ENCODE data around the gene FSTL1.

DNA sequence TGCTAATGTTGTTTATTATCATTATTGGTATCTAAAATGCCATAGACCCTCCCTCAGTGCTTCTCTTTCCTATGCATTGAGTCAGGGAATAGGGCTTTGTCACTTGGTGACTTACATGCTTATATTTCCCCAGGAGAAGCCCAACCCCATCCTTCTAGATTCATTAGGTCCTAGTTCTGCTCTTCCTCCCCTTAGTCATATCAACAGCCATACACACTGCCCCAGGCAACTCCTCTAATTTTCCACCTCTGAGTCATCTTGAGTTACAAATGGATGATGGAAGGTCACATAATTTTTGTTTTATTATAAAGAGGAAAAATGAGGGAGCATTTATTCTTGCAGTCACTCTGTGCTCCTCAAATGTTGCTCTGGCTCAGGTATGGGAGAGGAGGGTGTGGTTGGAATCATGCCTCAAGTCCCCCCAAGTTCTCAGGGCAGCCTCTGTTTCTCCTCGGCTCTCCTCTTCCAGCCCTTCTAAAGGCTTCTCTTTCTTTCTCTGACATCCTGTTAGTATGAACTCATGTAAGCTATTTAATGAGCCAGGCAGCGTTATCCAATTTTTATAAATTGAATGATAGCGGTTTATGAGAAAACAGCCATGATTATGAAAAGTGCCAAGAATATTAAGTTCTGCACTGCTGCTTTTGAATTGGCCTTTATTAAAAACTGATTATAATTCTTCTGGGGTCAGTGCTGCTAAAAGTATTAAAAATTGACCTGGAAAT, 45.6 kb upstream of the FSTL1 start:
- TF ChIP-seq GATA2 (IDR thresholded peaks at IDR 0.05; ENCODE audit: low read depth, low read length) (no peak), GATA3 (IDR thresholded peaks at IDR 0.05; ENCODE audit: low read depth, low read length) (no peak)
